Activated naive CD8-positive, alpha-beta T cell treated with anti-CD3 and anti-CD28 coated beads, Interleukin-2, amount 10 ng/mL, durations not matched to agents 7 days and 5 days (primary cell): ENCODE data around the gene HEATR1. TPM values are rescaled to one million over a fixed set of nuclear protein-coding genes. Genes with fewer than 3 reads are reported as not detected.

Experiments
- ATAC-seq: fragments of 150-1000 bp; cut with Tn5 transposase; one replicate; pipeline ENCODE4 v1.10.0; 2021; ENCODE audit warnings: low read depth, moderate library complexity
- POLR2A ChIA-PET: fragments of 350-600 bp; sonication (Branson Sonifier 250); formaldehyde crosslinking; loops from one replicate; lab custom pipeline; 2021; ENCODE audit warnings: antibody characterized with exemption; lab: Charles Lee
- DNase-seq: peaks from one replicate; pipeline ENCODE4 v3.0.0; 2021
- H3K27ac Mint-ChIP-seq: one replicate; pipeline ENCODE4 v1.8.0; 2022; ENCODE audit warnings: mild to moderate bottlenecking, mixed read lengths
- H3K27me3 Mint-ChIP-seq: one replicate; pipeline ENCODE4 v1.8.0; 2022; ENCODE audit warnings: mild to moderate bottlenecking, moderate library complexity, mixed read lengths
- H3K36me3 Mint-ChIP-seq: one replicate; pipeline ENCODE4 v1.8.0; 2021; ENCODE audit warnings: mild to moderate bottlenecking, mixed read lengths
- H3K4me1 Mint-ChIP-seq: one replicate; pipeline ENCODE4 v1.8.0; 2021; ENCODE audit warnings: mixed read lengths
- H3K4me3 Mint-ChIP-seq: one replicate; pipeline ENCODE4 v1.8.0; 2022; ENCODE audit warnings: mild to moderate bottlenecking, moderate library complexity, mixed read lengths
- H3K9me3 Mint-ChIP-seq: one replicate; pipeline ENCODE4 v1.8.0; 2021; ENCODE audit warnings: mixed read lengths
- total RNA-seq, 2 experiments: library from RNA; stranded (reverse); gene quantifications; one replicate each; pipeline ENCODE4 v1.2.3, GENCODE V29; 2021

Gene HEATR1
- total RNA-seq, 2 experiments from 2014 or later = 40.1 to 40.5 TPM

DNA sequence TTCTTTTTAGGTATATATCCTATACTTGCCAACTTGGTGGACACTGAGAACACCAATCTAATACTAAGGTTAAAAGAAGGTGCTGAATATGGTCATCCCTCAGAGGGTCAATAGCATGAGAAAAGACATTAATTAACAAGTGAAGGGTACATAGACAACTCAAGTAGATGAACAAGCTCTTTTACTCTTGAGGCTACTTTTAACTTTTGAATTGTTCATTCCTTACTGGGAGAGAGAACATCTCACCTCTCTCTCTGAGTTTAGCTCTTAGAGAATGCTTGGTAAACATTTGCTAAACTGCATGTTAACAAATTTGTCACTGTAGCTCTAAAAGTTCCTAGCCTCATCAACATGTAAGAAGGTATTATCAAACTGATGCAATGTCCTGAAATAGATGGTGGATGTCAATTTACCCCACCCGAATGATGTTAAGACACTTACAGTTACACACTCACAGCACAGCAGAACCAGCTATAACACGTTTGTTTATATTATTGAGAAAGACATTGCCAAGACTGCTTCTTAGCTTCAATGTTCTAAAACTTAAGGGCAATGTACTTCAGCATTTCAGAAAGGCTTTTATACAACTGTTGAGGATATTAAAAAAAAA, 35.9 kb downstream of the HEATR1 start:
- POLR2A ChIA-PET = no interaction called here
- H3K9me3 Mint-ChIP-seq = no peaks in the 10 kb centered on the region
- ATAC-seq (no peak), DNase-seq (no peak)
- H3K36me3 Mint-ChIP-seq = peaks cover 11% of the 10 kb centered on the region
- no peak overlapping the region for H3K4me3 Mint-ChIP-seq
- H3K4me1 Mint-ChIP-seq = peaks cover 7% of the 10 kb centered on the region
- no peaks in the 10 kb centered on the region for H3K27me3 Mint-ChIP-seq
- H3K27ac Mint-ChIP-seq = no peak overlapping the region

DNA sequence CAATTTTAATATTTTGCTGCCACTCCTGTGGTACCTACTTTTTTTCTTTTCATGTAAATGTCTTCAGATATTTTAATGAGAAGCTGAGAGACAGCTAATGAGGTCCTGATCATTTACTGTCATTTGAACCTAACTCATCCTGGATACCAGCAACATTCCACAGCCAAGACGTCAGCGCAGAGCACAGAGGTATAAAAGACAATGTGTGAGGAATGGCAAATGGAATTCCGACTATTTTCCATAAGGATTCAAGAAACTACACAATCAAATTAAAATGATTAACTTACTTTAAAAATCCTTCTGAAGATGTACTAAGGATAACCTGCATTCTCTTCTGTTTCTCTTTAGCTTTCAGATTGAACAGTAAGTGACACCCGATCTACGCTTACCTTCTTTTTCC, 38.8 kb downstream of the HEATR1 start:
- DNase-seq = no peak
- peaks cover 7% of the 10 kb centered on the region for H3K4me1 Mint-ChIP-seq
- peaks cover 20% of the 10 kb centered on the region for H3K36me3 Mint-ChIP-seq
- no peaks in the 10 kb centered on the region for H3K9me3 Mint-ChIP-seq
- H3K27me3 Mint-ChIP-seq = no peaks in the 10 kb centered on the region
- no peak overlapping the region for H3K4me3 Mint-ChIP-seq
- POLR2A ChIA-PET = no interaction called here
- ATAC-seq = no peak
- no peak overlapping the region for H3K27ac Mint-ChIP-seq

DNA sequence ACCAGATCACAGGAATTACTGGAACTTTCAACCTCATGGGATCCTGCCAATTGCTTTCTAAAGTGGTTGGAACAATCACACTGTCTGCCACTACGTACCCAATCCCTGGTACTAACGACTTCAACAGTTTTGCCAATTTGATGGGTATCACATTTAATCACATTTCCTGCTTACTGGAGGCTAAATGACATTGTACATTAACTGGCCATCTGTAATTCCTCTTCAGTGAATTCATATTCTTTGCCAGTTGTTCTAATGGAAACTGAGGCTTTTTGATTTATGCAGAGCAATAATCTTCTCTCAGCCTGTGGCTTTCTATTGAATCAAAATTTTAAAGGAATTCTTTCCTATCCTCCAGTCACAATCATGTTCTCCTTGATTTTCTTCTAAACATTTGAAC, 42.3 kb downstream of the HEATR1 start:
- POLR2A ChIA-PET = no interaction called here
- Mint-ChIP-seq H3K4me1 (peaks cover 7% of the 10 kb centered on the region), H3K27ac (no peak overlapping the region), H3K9me3 (no peaks in the 10 kb centered on the region), H3K4me3 (no peak overlapping the region), H3K36me3 (peaks cover 24% of the 10 kb centered on the region), H3K27me3 (no peaks in the 10 kb centered on the region)
- DNase-seq (no peak), ATAC-seq (no peak)

DNA sequence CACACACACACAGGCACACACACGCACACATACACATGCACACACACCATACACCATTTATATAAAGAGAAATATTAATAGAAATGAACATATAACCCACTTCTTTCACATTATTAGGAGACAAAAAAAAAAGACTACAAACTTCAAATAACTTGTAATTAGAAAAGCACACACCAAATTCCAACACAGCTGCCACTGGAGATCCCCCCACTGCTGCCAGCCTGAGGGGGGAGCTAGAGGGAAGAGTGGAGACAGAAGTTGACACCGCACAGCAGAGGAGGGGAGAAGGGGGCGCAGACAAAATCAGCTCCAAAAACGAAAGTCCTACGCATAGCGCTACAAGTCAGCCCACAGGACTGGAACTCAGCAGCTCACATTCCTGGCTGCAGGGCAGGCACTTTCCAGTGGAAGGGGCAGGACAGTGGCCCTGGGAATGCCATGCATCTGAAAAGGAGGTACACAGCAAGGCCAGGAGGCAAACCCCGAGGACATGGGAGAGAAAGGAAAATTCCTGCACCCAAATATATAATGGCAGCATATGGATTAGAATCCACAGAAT, 44.0 kb downstream of the HEATR1 start:
- H3K4me3 Mint-ChIP-seq = no peak overlapping the region
- no peaks in the 10 kb centered on the region for H3K9me3 Mint-ChIP-seq
- no peaks in the 10 kb centered on the region for H3K27me3 Mint-ChIP-seq
- H3K27ac Mint-ChIP-seq = peak overlapping the region; percentile 45
- peaks cover 33% of the 10 kb centered on the region for H3K36me3 Mint-ChIP-seq
- DNase-seq = no peak
- POLR2A ChIA-PET = no interaction called here
- peaks cover 7% of the 10 kb centered on the region for H3K4me1 Mint-ChIP-seq
- no peak for ATAC-seq

DNA sequence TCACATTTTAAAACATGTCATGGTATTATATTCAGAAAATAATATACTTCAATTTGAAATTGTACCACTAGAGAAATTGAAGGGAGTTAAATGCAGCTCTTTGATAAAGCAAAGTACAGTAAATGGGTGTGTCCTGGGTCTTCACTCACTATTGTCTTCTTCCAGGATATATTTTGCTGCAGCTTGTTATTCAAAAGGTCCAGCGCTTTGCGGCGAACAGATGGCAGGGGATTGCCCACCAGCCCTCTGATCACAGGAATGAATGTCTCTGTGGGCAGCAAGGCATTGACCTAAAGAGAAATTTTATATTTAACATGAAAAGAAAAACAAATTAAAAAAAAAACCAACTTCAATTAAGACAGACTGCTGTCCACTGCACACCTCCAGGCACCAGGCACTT, 45.5 kb downstream of the HEATR1 start:
- ATAC-seq (no peak), DNase-seq (no peak)
- Mint-ChIP-seq H3K4me1 (no peaks in the 10 kb centered on the region), H3K4me3 (no peak overlapping the region), H3K36me3 (peaks cover 30% of the 10 kb centered on the region), H3K9me3 (no peaks in the 10 kb centered on the region), H3K27me3 (no peaks in the 10 kb centered on the region), H3K27ac (no peak overlapping the region)
- POLR2A ChIA-PET = no interaction called here

DNA sequence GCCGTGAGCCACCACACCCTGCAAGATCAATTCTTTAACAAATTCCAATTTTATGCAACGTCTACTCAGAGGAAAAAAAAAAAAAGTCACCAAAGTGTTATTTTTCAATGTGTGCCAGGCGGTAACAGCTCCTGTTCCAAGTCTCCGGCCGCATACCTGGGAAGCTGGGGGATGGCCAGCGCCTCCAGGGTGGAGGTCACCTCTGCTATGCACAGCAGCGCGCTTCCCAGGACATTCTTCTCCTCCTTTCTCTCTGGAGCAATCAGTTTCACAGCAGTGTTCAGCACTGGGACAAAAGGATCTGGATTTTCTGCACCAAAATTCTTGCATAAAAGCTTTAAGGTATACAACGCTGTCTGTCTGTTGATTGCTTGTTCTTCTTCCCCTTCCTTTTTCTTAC, 46.2 kb downstream of the HEATR1 start:
- DNase-seq (no peak), ATAC-seq (no peak)
- no peaks in the 10 kb centered on the region for H3K9me3 Mint-ChIP-seq
- peaks cover 32% of the 10 kb centered on the region for H3K36me3 Mint-ChIP-seq
- H3K27me3 Mint-ChIP-seq = no peaks in the 10 kb centered on the region
- H3K4me1 Mint-ChIP-seq = no peaks in the 10 kb centered on the region
- POLR2A ChIA-PET = no interaction called here
- H3K27ac Mint-ChIP-seq = no peak overlapping the region
- H3K4me3 Mint-ChIP-seq = no peak overlapping the region

DNA sequence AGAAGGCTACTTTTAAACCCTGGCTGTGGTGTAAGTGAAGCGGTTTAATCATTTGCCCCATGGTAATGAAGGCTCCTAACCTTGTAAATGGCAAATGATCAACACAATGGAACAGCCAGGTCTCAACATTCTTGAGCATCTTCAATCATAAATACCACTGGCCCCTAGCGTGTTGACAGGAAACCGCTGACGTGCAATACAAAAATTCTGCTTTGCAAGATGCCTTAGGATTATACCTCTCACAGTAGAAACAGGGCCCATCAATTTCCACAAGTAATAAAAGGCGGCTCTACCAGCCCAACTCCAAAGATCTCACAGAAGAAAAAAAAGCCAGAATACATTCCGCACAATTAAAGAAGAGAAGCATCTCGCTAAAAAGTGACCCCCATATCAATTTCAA, 47.7 kb downstream of the HEATR1 start:
- POLR2A ChIA-PET = no interaction called here
- Mint-ChIP-seq H3K27ac (no peak overlapping the region), H3K4me1 (no peaks in the 10 kb centered on the region), H3K36me3 (peaks cover 28% of the 10 kb centered on the region), H3K4me3 (no peak overlapping the region), H3K9me3 (no peaks in the 10 kb centered on the region), H3K27me3 (no peaks in the 10 kb centered on the region)
- no peak for DNase-seq
- no peak for ATAC-seq

DNA sequence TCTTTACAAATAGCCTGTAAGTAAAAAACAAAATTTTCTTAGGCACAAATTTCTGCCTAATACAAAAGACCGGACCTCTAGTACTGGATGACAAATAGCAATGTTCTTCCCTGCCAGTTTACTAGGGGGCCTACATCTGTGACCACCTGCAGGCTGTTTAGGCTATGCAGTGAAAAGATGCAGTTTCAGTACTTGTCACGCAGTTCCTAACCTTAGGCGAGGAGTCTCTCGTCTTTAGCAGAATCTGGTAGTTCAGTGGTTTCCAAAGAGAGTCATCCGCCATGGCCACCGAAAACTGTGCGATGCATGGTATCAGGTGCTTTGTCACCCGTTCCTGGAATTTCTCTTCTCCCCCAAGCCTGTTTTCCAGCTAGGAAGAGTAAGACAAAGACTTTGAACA, 50.9 kb downstream of the HEATR1 start:
- peaks cover 3% of the 10 kb centered on the region for H3K4me1 Mint-ChIP-seq
- H3K9me3 Mint-ChIP-seq = no peaks in the 10 kb centered on the region
- DNase-seq (no peak), ATAC-seq (no peak)
- no peak overlapping the region for H3K27ac Mint-ChIP-seq
- no peaks in the 10 kb centered on the region for H3K27me3 Mint-ChIP-seq
- peaks cover 32% of the 10 kb centered on the region for H3K36me3 Mint-ChIP-seq
- POLR2A ChIA-PET = no interaction called here
- no peak overlapping the region for H3K4me3 Mint-ChIP-seq

DNA sequence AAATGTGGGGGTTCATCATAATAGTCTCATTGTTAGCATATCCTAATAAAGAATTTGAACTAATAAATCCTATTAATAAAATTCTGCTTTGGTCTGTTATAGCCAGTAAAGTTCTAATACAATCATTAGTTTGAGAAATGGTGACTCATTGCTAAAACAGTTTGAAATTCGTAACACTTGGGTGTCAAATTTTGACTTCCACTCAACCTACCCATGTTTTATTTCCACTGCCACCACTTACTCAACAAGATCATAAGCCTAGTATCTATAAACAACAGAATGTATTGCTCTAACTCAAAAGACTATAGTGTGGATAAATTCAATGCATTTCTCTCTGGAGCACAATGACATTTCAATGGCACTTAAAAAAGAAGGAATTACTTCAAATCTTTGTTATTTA, 51.4 kb downstream of the HEATR1 start:
- peaks cover 32% of the 10 kb centered on the region for H3K36me3 Mint-ChIP-seq
- POLR2A ChIA-PET = no interaction called here
- peaks cover 3% of the 10 kb centered on the region for H3K4me1 Mint-ChIP-seq
- no peak for ATAC-seq
- no peak for DNase-seq
- H3K27me3 Mint-ChIP-seq = no peaks in the 10 kb centered on the region
- H3K4me3 Mint-ChIP-seq = no peak overlapping the region
- no peaks in the 10 kb centered on the region for H3K9me3 Mint-ChIP-seq
- H3K27ac Mint-ChIP-seq = no peak overlapping the region

DNA sequence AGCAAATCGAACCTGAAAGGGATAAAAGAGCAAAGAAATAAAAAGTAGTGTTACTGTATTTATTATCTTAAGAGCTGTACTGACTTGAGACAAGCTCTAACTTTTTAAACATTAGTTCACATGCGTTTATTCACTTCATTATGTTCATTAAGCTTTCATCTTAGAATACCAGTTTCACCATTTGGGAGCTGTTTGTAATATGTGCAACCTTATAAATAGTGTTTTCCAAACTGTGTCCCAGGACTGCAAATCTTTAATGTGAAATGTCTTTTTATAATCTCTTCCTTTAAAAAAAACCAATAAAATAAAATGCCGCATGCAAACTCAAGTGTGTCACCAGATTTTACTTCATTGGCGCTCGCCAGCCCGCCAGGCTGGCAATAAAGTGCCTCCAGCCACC, 52.2 kb downstream of the HEATR1 start:
- POLR2A ChIA-PET = no interaction called here
- Mint-ChIP-seq H3K4me3 (no peak overlapping the region), H3K4me1 (peaks cover 3% of the 10 kb centered on the region), H3K9me3 (no peaks in the 10 kb centered on the region), H3K27me3 (no peaks in the 10 kb centered on the region), H3K36me3 (peaks cover 37% of the 10 kb centered on the region), H3K27ac (no peak overlapping the region)
- no peak for DNase-seq
- ATAC-seq = no peak

DNA sequence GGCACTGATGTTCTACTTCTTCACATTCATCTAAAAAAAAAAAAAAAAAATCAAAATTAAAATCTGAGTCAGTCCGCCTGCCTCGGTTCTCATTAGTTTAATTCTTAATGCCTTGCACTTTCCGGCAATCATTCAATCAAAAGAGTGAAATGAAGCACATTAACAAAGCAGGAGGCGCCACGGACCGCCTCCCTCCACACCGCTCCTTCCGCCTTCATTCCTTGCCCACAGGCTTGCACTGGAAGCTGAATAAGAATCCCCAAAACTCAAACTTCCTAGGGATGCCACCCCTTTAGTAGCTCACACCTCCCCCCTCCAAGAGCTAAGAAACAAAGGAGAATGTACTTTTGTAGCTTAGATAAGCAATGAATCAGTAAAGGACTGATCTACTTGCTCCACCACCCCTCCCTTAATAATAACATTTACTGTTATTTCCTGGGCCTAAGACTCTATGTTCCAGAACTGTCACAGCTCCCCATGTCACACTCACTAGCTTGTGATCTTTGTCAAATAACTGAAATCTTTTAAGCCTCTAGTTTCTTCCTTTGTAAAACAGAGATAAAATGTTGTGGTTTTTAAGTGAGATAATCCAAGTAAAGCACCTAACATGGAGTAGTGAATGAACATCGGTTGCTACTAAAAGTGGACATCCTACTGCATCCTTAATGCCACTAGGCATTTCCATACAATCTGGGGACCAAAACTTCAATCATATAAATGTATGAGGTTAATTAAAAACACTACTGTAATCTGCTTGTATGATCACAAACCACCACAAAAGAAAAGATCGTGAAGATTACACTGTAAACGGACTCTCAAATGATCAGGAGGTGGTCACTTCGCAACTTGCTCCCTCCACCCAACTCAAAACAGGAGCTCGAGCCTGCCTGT, 53.1 kb downstream of the HEATR1 start:
- no peaks in the 10 kb centered on the region for H3K27me3 Mint-ChIP-seq
- no peaks in the 10 kb centered on the region for H3K9me3 Mint-ChIP-seq
- POLR2A ChIA-PET = interaction anchor here (0.7 kb wide), 1 partner anchor 576 kb away, joined by 4 read pairs; no protein-coding TSS in a partner anchor
- no peak for DNase-seq
- H3K4me3 Mint-ChIP-seq = no peak overlapping the region
- H3K4me1 Mint-ChIP-seq = peaks cover 8% of the 10 kb centered on the region
- peaks cover 39% of the 10 kb centered on the region for H3K36me3 Mint-ChIP-seq
- no peak overlapping the region for H3K27ac Mint-ChIP-seq
- no peak for ATAC-seq

DNA sequence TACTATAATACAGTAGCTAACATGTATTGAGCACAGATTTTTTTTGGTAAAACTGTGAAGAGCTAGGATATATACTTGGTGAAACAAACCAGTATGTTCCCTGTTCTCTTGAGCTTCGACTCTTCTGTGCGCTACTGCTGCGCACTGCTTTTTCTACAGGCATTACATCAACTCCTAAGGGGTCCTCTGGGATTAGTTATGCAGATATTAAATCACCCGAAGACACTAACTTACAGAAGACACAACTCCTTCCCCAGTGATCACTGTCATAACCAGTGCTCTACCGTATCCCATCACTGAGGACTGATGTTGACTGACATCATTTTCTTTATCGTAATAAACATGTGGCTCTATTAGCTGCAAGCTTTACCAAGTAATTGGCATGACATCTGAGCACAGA, 55.9 kb downstream of the HEATR1 start:
- POLR2A ChIA-PET = no interaction called here
- Mint-ChIP-seq H3K36me3 (peaks cover 47% of the 10 kb centered on the region), H3K4me3 (no peak overlapping the region), H3K4me1 (peaks cover 15% of the 10 kb centered on the region), H3K9me3 (no peaks in the 10 kb centered on the region), H3K27ac (no peak overlapping the region), H3K27me3 (no peaks in the 10 kb centered on the region)
- ATAC-seq (no peak), DNase-seq (no peak)

DNA sequence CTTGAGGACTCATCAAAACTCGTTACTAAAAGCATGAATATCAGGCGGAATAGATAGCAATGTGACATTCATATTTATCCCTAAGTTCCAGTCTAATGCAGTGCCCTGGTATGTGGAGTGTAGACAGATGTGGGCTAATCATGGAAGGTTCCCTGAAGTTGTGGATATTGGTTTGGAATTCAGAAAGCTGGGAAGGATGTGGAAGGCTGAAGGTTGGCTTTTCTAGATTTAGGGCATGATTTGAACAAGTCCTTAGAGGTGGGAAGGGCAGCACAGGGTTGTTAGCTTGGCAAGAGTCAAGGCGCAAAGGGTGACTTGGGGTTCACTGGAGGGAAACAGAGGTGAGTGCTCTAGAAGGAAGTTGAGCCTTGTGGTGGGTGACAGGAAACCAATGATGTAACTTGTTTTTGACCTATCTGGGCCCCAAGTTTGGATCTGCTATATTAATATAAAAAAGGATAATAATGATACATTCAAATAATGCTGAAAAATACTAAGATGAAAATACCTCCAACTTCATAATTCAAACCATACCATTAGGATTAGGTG, 58.6 kb downstream of the HEATR1 start:
- H3K27ac Mint-ChIP-seq = peak overlapping the region; percentile 65
- no peak for DNase-seq
- peaks cover 56% of the 10 kb centered on the region for H3K36me3 Mint-ChIP-seq
- no peaks in the 10 kb centered on the region for H3K9me3 Mint-ChIP-seq
- ATAC-seq = peak; percentile 82
- H3K4me1 Mint-ChIP-seq = peaks cover 14% of the 10 kb centered on the region
- no peaks in the 10 kb centered on the region for H3K27me3 Mint-ChIP-seq
- POLR2A ChIA-PET = no interaction called here
- peak overlapping the region; percentile 35 for H3K4me3 Mint-ChIP-seq
